AG10803 (cell line): ENCODE measurements around the gene MPC1.

Experiments
- DNase-seq: peaks from one replicate; pipeline ENCODE4 v3.0.0; 2010; ENCODE audit warnings: low read depth
- H3K4me3 ChIP-seq: 2 replicates; pipeline ENCODE4 v1.5.1; 2011; ENCODE audit warnings: mild to moderate bottlenecking, low read length, control low read depth
- CTCF ChIP-seq: conservative IDR thresholded peaks from 2 replicates; pipeline ENCODE4 v1.5.1; 2011; ENCODE audit warnings: mild to moderate bottlenecking, low read length, control low read depth, inconsistent platforms

Gene MPC1

GRCh38 chr6:166317261-166318212 lies 65.2 kb downstream of the MPC1 start:
- H3K4me3 ChIP-seq: no peak overlapping the region
- TF ChIP-seq CTCF: no peak

DNA sequence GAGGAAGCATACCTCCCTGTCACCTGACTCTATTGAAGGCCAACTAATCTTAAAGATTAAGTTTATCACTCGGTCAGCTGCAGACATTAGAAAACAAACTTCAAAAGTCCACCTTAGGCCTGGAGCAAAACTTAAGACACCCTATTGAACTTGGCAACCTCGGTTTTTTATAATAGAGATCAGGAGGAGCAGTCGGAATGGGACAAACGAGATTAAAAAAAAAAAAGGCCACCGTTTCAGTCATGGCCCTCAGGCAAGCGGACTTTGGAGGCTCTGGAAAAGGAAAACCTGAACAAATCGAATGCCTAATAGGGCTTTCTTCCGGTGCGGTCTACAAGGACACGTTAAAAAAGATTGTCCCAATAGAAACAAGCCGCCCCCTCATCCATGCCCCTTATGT lies 67.3 kb downstream of the MPC1 start:
- H3K4me3 ChIP-seq: no peak overlapping the region
- TF ChIP-seq CTCF: no peak
- DNase-seq: no peak

More at GRCh38 chr6:166317261-166318212, 65.2 kb downstream of the MPC1 start:
- no peak for DNase-seq
